SU-DHL-6 (cell line): ENCODE data around the gene CBR4.
"Not testable (repeated sequence)": the region's sequence is repeated elsewhere in the genome, so short reads cannot be mapped to it uniquely, and the experiment has no call there.

Experiments used
- H2AFZ ChIP-seq: fragments of 200-600 bp; sonication (generic); 2 replicates; pipeline ENCODE4 v1.6.1; 2014; ENCODE audit warnings: low read depth, mild to moderate bottlenecking, moderate library complexity, mixed read lengths, antibody characterized with exemption, low read length; ENCODE audit not compliant: severe bottlenecking
- H3F3A ChIP-seq: fragments of 200-600 bp; shearing (Covaris generic); 2 replicates; pipeline ENCODE4 v1.6.0; 2016; ENCODE audit warnings: antibody characterized with exemption, mild to moderate bottlenecking; ENCODE audit not compliant: insufficient read depth
- H3K27ac ChIP-seq: fragments of 200-600 bp; sonication (generic); 2 replicates; pipeline ENCODE4 v1.5.1; 2016; ENCODE audit warnings: low read depth, mild to moderate bottlenecking, low read length, moderate library complexity, mixed read lengths
- H3K27me3 ChIP-seq: fragments of 200-600 bp; sonication (generic), shearing (Covaris generic); 2 replicates; pipeline ENCODE4 v1.6.0; 2014; ENCODE audit warnings: mild to moderate bottlenecking, low read length
- H3K36me3 ChIP-seq: fragments of 200-600 bp; sonication (generic); 2 replicates; pipeline ENCODE4 v1.6.1; 2014; ENCODE audit warnings: mild to moderate bottlenecking, low read length, mixed read lengths
- H3K4me2 ChIP-seq: fragments of 300-600, 200-600 bp; shearing (Covaris generic), sonication (generic); 2 replicates; pipeline ENCODE4 v1.6.0; 2014; ENCODE audit warnings: low read length, low read depth, mild to moderate bottlenecking; ENCODE audit not compliant: poor library complexity, severe bottlenecking
- H3K4me3 ChIP-seq: fragments of 200-600 bp; sonication (generic); 2 replicates; pipeline ENCODE4 v1.5.1; 2014; ENCODE audit warnings: antibody characterized with exemption, low read length, mild to moderate bottlenecking, mixed read lengths; ENCODE audit not compliant: insufficient read depth, poor library complexity, severe bottlenecking
- H3K79me2 ChIP-seq: fragments of 200-600 bp; sonication (generic); 2 replicates; pipeline ENCODE4 v1.6.1; 2014; ENCODE audit warnings: mild to moderate bottlenecking, low read length, moderate library complexity; ENCODE audit not compliant: insufficient read depth
- H3K9ac ChIP-seq: fragments of 200-600 bp; sonication (generic); 2 replicates; pipeline ENCODE4 v1.7.0; 2014; ENCODE audit warnings: mild to moderate bottlenecking, low read length
- H3K9me2 ChIP-seq: fragments of 200-600 bp; sonication (generic); replicated peaks from 2 replicates; pipeline ENCODE4 v1.6.1; 2014; ENCODE audit warnings: low read length; ENCODE audit not compliant: insufficient read depth
- H3K9me3 ChIP-seq: fragments of 200-600 bp; sonication (generic); 2 replicates; pipeline ENCODE4 v1.6.1; 2014; ENCODE audit warnings: low read length, mixed read lengths; ENCODE audit not compliant: insufficient read depth
- H4K20me1 ChIP-seq: fragments of 200-600 bp; sonication (generic); 2 replicates; pipeline ENCODE4 v1.6.1; 2014; ENCODE audit warnings: low read depth, mild to moderate bottlenecking, antibody characterized with exemption, low read length, moderate library complexity, mixed read lengths
- CTCF ChIP-seq: fragments of 200-600 bp; sonication (generic); IDR thresholded peaks from one replicate; pipeline ENCODE4 v1.5.1; 2017; ENCODE audit warnings: antibody characterized with exemption, mild to moderate bottlenecking, low read length, moderate library complexity; ENCODE audit not compliant: insufficient read depth, poor library complexity, severe bottlenecking
- EZH2phosphoT487 ChIP-seq: fragments of 200-600 bp; sonication (generic), shearing (Covaris generic); conservative IDR thresholded peaks from 2 replicates; pipeline ENCODE4 v1.6.1; 2018; ENCODE audit warnings: mild to moderate bottlenecking, antibody characterized with exemption, low read length, moderate library complexity, mixed read lengths

The CBR4 gene

DNA sequence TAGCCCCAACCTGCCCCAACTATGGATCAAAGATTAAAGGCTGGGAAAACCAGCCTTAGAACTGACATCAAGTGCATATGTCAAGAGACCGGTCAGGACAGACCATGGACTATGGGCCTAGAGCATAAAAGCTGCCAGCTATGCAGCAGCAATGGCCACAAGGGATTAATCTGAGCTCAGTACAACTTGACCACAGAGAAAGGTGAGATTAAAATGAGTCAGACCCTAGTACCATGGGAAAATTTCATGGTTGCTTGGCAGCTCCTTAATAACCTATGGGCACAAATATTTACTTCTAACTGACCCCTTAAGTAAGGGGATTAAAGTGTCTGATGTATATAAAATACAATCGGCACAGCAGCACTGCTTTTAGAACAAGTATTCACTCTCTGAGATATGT, 54.4 kb downstream of the CBR4 start:
- Histone ChIP-seq H3K9me2 (no peaks in the 10 kb centered on the region), H3F3A (no peaks in the 10 kb centered on the region), H4K20me1 (no peaks in the 10 kb centered on the region), H3K9me3 (no peaks in the 10 kb centered on the region), H3K9ac (no peak overlapping the region), H3K27me3 (no peaks in the 10 kb centered on the region), H3K79me2 (no peaks in the 10 kb centered on the region), H3K27ac (no peak overlapping the region), H3K36me3 (no peaks in the 10 kb centered on the region), H3K4me2 (no peak overlapping the region), H3K4me3 (no peak overlapping the region), H2AFZ (no peak overlapping the region)
- TF ChIP-seq EZH2phosphoT487 (no peak), CTCF (no peak)

- not testable (repeated sequence) for H3K9ac ChIP-seq, H3K9me2 ChIP-seq, H2AFZ ChIP-seq, H3F3A ChIP-seq, H4K20me1 ChIP-seq, H3K27me3 ChIP-seq, H3K79me2 ChIP-seq, H3K4me3 ChIP-seq, H3K4me2 ChIP-seq, H3K36me3 ChIP-seq, H3K27ac ChIP-seq, H3K9me3 ChIP-seq
These were observed 57.2 kb downstream of the CBR4 start for GRCh38 chr4:168952821-168953246.

DNA sequence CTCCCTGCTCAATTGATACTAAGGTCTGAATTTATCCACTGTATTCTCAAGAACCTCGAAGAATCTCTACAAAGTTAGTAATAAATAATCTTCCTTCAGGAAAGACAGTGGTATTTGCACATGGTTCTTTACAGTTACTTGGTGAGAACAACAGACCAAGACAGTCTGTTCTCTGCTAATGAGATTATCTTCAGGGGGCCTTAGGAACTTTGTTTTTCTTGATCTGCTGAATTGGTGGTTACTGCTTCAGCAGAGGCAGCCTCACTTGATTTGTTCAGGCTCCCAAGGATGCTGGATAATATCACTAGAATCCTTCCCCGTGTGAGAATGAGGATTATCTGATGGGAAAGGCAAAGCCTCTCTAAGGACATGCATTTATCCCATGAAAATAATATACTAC, 64.8 kb downstream of the CBR4 start:
- H3K9me2 ChIP-seq: no peaks in the 10 kb centered on the region
- H3F3A ChIP-seq: no peaks in the 10 kb centered on the region
- no peaks in the 10 kb centered on the region for H4K20me1 ChIP-seq
- no peaks in the 10 kb centered on the region for H3K36me3 ChIP-seq
- H2AFZ ChIP-seq: no peak overlapping the region
- H3K4me2 ChIP-seq: no peak overlapping the region
- no peak overlapping the region for H3K27ac ChIP-seq
- no peak overlapping the region for H3K9ac ChIP-seq
- H3K79me2 ChIP-seq: no peaks in the 10 kb centered on the region
- H3K4me3 ChIP-seq: no peak overlapping the region
- TF ChIP-seq CTCF: no peak
- no peak for TF ChIP-seq EZH2phosphoT487
- H3K27me3 ChIP-seq: no peaks in the 10 kb centered on the region
- no peaks in the 10 kb centered on the region for H3K9me3 ChIP-seq

GRCh38 chr4:168942985-168943384, 67.1 kb downstream of the CBR4 start:
- no peak overlapping the region for H3K9ac ChIP-seq
- H3K27ac ChIP-seq: no peak overlapping the region
- no peak overlapping the region for H3K4me2 ChIP-seq
- H3K9me3 ChIP-seq: no peaks in the 10 kb centered on the region
- no peaks in the 10 kb centered on the region for H3K79me2 ChIP-seq
- H2AFZ ChIP-seq: no peak overlapping the region
- H3K9me2 ChIP-seq: no peaks in the 10 kb centered on the region
- TF ChIP-seq CTCF (peak; percentile 70), EZH2phosphoT487 (no peak)
- no peaks in the 10 kb centered on the region for H3K27me3 ChIP-seq
- no peaks in the 10 kb centered on the region for H3K36me3 ChIP-seq
- H3K4me3 ChIP-seq: no peak overlapping the region
- no peaks in the 10 kb centered on the region for H4K20me1 ChIP-seq
- H3F3A ChIP-seq: no peaks in the 10 kb centered on the region
